Naive thymus-derived CD8-positive, alpha-beta T cell (primary cell): Measurements from ENCODE around the gene CTSS. TPM values are rescaled to one million over a fixed set of nuclear protein-coding genes. Genes with fewer than 3 reads are reported as not detected.

Source experiments
- ATAC-seq, 2 donors: fragments of 150-1000 bp; cut with Tn5 transposase in 1 of 2; sonication (Bioruptor Pico), chemical (Tn5 transposase) in 1 of 2; 1 replicate in 1 of 2; 2 replicates in 1 of 2; pipeline ENCODE4 v1.10.0; 2021; ENCODE audit warnings: mild to moderate bottlenecking in 2 of 2, moderate library complexity in 2 of 2
- POLR2A ChIA-PET: fragments of 350-600 bp; sonication (Branson Sonifier 250); formaldehyde crosslinking; loops from one replicate; lab custom pipeline; 2021; ENCODE audit warnings: antibody characterized with exemption; lab: Charles Lee
- DNase-seq, 10 donors: peaks; one replicate each; pipeline versions ENCODE4 v3.0.0 to v3.0.0-alpha.2; 2020 to 2022
- H3K27ac Mint-ChIP-seq, 10 donors: one replicate each; pipeline ENCODE4 v1.8.0; 2020 to 2022; ENCODE audit warnings: mild to moderate bottlenecking in 10 of 10, mixed read lengths in 10 of 10, moderate library complexity in 4 of 10, inconsistent platforms in 1 of 10
- H3K27me3 Mint-ChIP-seq, 5 donors: one replicate each; pipeline ENCODE4 v1.8.0; 2021 to 2022; ENCODE audit warnings: mixed read lengths in 5 of 5
- H3K36me3 Mint-ChIP-seq, 3 donors: one replicate each; pipeline ENCODE4 v1.8.0; 2020 to 2022; ENCODE audit warnings: mixed read lengths in 3 of 3, mild to moderate bottlenecking in 2 of 3, inconsistent platforms in 1 of 3
- H3K4me1 Mint-ChIP-seq, 4 donors: one replicate each; pipeline ENCODE4 v1.8.0; 2021 to 2022; ENCODE audit warnings: mixed read lengths in 4 of 4
- H3K4me3 Mint-ChIP-seq, 10 donors: one replicate each; pipeline ENCODE4 v1.8.0; 2020 to 2022; ENCODE audit warnings: mild to moderate bottlenecking in 10 of 10, mixed read lengths in 10 of 10, moderate library complexity in 6 of 10, inconsistent platforms in 1 of 10
- H3K9me3 Mint-ChIP-seq, 9 donors: one replicate each; pipeline ENCODE4 v1.8.0; 2020 to 2022; ENCODE audit warnings: mixed read lengths in 9 of 9, mild to moderate bottlenecking in 3 of 9, inconsistent platforms in 1 of 9, moderate library complexity in 1 of 9
- polyA plus RNA-seq, 3 donors: library from polyadenylated mRNA; unstranded; fragments of 300-500 nt; fragmentation: Illumina TruSeq; gene quantifications; one replicate each; pipeline ENCODE4 v1.2.3, GENCODE V29; 2021
- total RNA-seq, 8 experiments: library from RNA in 2 of 8; stranded (reverse) in 2 of 8; gene quantifications; one replicate each; pipeline ENCODE4 v1.2.3 and lab custom pipeline; 2021 to 2026

CTSS gene
- total RNA-seq (10 to 100 TPM; 69.3 to 72.5 TPM), polyA plus RNA-seq (100 to 1,000 TPM; 111 to 137 (median 113) TPM), total RNA-seq (lab: John Stamatoyannopoulos, UW) (44.7 to 112 (median 92.0) reads per million in 6 experiments)

DNA sequence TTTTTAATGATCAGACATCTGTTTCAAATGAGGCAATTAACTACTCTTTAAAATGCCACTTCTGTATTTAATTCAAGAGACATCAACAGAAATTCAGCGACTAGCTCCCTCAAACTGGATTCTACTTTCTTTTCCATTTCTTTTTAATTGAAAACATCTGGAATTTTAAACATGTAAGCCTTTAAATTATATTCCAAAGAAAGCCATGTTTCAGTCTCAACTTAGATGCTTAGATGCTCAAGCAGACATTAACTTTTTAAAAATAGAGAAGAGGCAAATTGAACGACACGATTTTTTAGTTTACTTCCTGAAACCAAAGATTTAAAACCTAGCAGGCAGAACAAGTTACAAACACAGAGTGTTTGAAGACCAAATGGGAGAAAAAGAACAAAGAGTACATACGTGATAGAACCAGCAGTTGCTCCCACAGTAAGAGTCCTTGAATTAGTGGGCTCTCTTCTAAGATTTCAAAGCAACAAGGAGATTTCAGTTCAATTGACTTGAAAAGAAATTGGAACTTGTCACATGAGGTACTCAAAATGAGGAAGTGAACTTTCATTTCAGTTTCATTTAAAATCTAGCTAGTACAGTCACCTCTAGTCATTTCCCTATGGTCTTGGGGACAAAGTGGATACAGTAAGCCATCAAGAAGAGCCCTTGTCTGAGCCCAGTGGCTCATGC, at the start of gene CTSS:
TSS of gene CTSS (minus strand) at position 483 of the 681 bp plus-strand sequence. CDS start 1,015 bp downstream, outside the sequence.
- Mint-ChIP-seq H3K27ac (peak within 1 kb of the TSS; percentile 90 to 98 (median 94)), H3K4me1 (peaks cover 16 to 59% (median 40%) of the 10 kb centered on the region in 4 donors), H3K4me3 (peak within 1 kb of the TSS; percentile 85 to 99 (median 94)), H3K9me3 (peaks cover 0 to 3% (median 0%) of the 10 kb centered on the region in 9 donors), H3K27me3 (no peaks in the 10 kb centered on the region), H3K36me3 (peaks cover 0 to 18% (median 18%) of the 10 kb centered on the region in 3 donors)
- POLR2A ChIA-PET: interaction anchor here (0.5 to 1.8 kb wide), 7 partner anchors 9 to 650 kb away, joined by 3 to 6 read pairs (median 4); partner anchors contain the start of gene GOLPH3L
- DNase-seq (peak in 3 of 10 donors; percentile 46 to 53 (median 49)), ATAC-seq (peak; percentile 73 to 77)

- Mint-ChIP-seq H3K36me3 (peaks cover 8 to 48% (median 22%) of the 10 kb centered on the region in 3 donors), H3K27me3 (no peaks in the 10 kb centered on the region), H3K4me3 (no peak overlapping the region), H3K4me1 (peaks cover 1 to 3% (median 1%) of the 10 kb centered on the region in 4 donors), H3K9me3 (no peaks in the 10 kb centered on the region), H3K27ac (no peak overlapping the region)
- POLR2A ChIA-PET: interaction anchor here (0.8 to 1.0 kb wide), 2 partner anchors 157 to 298 kb away, joined by 3 read pairs; partner anchors contain the start of gene FALEC
- DNase-seq (no peak), ATAC-seq (no peak)
Observed at GRCh38 chr1:150813028-150813707, 47.6 kb upstream of the CTSS start.

DNA sequence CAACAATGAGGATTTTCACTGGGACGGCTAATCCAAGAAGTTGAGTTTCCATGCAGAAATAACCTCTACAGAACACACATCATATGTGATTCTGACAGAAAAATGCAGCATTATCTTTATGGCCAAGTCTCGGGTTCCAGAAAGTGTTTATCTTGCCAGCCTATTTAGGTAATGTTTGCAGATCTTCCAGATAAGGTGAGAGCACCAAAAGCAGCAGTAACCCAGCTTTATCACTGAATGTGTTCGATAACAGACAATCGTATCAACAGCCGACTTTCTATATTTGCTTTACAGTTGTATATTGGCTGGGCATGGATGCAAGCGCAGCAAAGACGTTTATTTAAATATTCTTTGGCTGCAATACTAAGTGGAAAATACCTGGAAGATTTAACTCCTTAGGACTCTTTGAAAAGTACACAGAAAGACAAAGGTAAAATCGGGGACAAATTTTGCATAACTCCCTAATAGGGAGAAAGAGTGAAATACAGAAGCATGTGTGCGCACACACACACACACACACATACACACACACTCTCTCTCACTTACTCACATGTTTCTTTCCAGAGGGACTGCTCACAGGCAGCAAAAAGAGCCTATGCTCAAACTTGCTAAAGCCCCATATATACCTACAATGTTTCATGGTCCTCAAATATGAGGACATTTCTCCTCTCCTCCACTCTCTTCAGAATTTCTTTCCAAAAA, 45.5 kb upstream of the CTSS start:
- Mint-ChIP-seq H3K36me3 (peaks cover 0 to 30% (median 9%) of the 10 kb centered on the region in 3 donors), H3K9me3 (no peaks in the 10 kb centered on the region), H3K4me3 (no peak overlapping the region), H3K27ac (no peak overlapping the region), H3K4me1 (peaks cover 11 to 22% (median 18%) of the 10 kb centered on the region in 4 donors), H3K27me3 (no peaks in the 10 kb centered on the region)
- DNase-seq: no peak
- POLR2A ChIA-PET: no interaction called here
- no peak for ATAC-seq

DNA sequence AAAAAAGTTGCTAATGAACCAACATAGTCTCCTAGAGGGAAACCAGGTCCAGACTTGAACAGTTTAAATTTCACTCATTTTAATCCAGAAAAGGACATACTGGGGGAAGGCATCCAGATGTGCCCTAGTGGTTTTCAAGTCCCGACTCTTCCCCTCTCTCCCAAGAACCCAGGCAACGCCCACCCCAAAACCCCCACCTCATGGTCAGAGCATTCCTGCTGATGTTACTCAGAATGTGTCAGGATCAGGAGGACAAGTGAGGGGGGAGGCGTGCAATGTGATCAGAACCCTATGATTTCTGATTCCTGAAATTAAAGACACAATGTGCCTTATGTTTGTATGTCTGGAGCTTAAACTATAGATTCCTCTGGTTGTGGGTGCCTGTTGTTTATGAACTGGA, 44.1 kb upstream of the CTSS start:
- ATAC-seq: no peak
- Mint-ChIP-seq H3K4me3 (no peak overlapping the region), H3K4me1 (peaks cover 11 to 25% (median 18%) of the 10 kb centered on the region in 4 donors), H3K36me3 (peaks cover 0 to 16% (median 5%) of the 10 kb centered on the region in 3 donors), H3K27me3 (no peaks in the 10 kb centered on the region), H3K9me3 (no peaks in the 10 kb centered on the region), H3K27ac (peak overlapping the region in 1 of 10 donors; percentile 58)
- POLR2A ChIA-PET: no interaction called here
- no peak for DNase-seq

- peaks cover 11 to 25% (median 18%) of the 10 kb centered on the region in 4 donors for H3K4me1 Mint-ChIP-seq
- no peaks in the 10 kb centered on the region for H3K27me3 Mint-ChIP-seq
- H3K9me3 Mint-ChIP-seq: no peaks in the 10 kb centered on the region
- H3K36me3 Mint-ChIP-seq: peaks cover 0 to 8% (median 0%) of the 10 kb centered on the region in 3 donors
- DNase-seq: no peak
- ATAC-seq: no peak
- no peak overlapping the region for H3K27ac Mint-ChIP-seq
- H3K4me3 Mint-ChIP-seq: no peak overlapping the region
- POLR2A ChIA-PET: no interaction called here
Observed at GRCh38 chr1:150808846-150809245, 43.3 kb upstream of the CTSS start.

DNA sequence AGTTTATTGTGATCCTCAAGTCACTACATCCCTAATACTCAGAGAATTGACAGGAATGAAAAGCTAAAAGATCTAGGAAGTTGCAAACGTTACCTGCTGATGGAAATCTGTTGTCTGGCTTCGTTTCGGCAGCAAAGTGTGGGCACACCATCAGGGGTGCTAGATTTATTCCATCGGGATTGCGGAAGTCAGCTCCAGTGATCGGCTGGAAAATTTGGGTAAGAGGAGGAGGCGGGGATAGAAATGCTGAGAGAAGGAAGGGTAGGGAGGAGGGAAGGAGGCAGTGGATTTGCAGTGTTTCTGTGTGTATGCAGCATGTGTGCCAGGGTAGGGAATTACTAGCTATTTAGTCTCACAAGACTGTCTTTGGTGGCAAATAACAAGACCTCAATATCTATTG, 42.5 kb upstream of the CTSS start, which contains the start of gene CTSK:
TSS of gene CTSK (minus strand) at position 140 of the 400 bp plus-strand sequence. CDS start 1,455 bp downstream, outside the sequence.
- no peaks in the 10 kb centered on the region for H3K27me3 Mint-ChIP-seq
- no peak for ATAC-seq

DNA sequence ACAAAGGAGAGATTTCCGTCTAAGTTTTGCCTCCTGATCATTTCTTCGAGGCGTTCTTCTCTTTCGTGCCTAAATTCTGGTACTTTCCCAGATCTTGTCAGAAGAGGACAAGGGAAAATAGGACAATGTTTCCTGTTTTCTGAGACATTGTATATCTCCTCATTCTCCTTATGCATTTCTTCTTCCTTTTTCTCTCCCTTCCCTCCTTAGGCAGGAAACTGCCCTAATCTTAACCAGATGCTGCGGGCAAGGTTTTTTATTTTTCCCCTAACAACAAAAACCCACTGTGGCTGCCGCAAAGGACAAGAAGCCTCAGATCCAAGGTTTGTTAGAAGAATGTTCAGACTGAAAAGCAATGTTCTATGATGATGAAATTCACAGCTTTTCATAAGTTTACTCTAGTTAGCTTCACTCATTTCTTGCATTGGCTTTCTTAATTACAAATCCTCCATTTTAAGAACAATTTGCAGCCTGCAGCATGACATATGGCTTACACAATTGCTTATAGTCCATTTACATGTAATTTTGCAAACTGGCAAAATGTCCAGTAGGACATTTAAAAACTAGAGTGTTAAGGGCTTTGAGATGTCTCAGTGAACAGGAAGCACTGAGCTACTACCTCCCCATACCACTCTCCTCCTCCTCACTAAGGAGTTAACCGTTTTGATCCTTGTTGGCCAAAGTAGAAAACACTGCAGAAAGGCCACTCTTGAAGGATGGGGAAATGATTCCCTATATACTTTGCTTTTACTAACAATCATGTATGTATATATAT, 41.9 kb upstream of the CTSS start:
- Mint-ChIP-seq H3K27ac (peak overlapping the region in 6 of 10 donors; percentile 14 to 87 (median 61)), H3K27me3 (no peaks in the 10 kb centered on the region), H3K4me3 (peak overlapping the region in 9 of 10 donors; percentile 15 to 72 (median 56)), H3K36me3 (peaks cover 0 to 12% (median 5%) of the 10 kb centered on the region in 3 donors), H3K9me3 (no peaks in the 10 kb centered on the region), H3K4me1 (peaks cover 11 to 25% (median 18%) of the 10 kb centered on the region in 4 donors)
- peak in 1 of 10 donors; percentile 4 for DNase-seq
- POLR2A ChIA-PET: interaction anchor here (0.6 kb wide), 1 partner anchor 512 kb away, joined by 4 read pairs; no protein-coding TSS in a partner anchor
- peak in 1 of 2 donors; percentile 29 for ATAC-seq

More for the DNA sequence above, 42.5 kb upstream of the CTSS start, which contains the start of gene CTSK:
- no peaks in the 10 kb centered on the region for H3K9me3 Mint-ChIP-seq
- H3K27ac Mint-ChIP-seq: peak within 1 kb of the TSS in 6 of 10 donors; percentile 14 to 87 (median 61)
- H3K4me1 Mint-ChIP-seq: peaks cover 11 to 25% (median 18%) of the 10 kb centered on the region in 4 donors
- DNase-seq: no peak
- peak within 1 kb of the TSS in 9 of 10 donors; percentile 15 to 72 (median 56) for H3K4me3 Mint-ChIP-seq
- POLR2A ChIA-PET: interaction anchor here (0.6 kb wide), 1 partner anchor 513 kb away, joined by 4 read pairs; no protein-coding TSS in a partner anchor
- peaks cover 0 to 9% (median 3%) of the 10 kb centered on the region in 3 donors for H3K36me3 Mint-ChIP-seq

DNA sequence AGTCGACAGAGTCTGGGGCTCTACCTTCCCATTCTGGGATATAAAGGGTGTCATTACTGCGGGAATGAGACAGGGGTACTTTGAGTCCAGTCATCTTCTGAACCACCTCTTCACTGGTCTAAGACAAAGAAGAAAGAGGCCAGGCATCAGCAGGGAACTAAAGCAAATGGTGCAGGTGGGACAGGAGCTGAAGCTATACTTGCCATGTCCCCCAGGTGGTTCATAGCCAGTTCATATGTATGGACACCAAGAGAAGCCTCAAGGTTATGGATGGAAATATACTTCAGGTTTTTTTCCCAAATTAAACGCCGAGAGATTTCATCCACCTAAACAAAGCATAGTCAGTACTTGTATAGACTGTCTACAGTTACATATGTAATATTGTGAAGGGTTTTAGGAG, 40.3 kb upstream of the CTSS start:
- Mint-ChIP-seq H3K27me3 (no peaks in the 10 kb centered on the region), H3K4me1 (peaks cover 11 to 25% (median 18%) of the 10 kb centered on the region in 4 donors), H3K9me3 (no peaks in the 10 kb centered on the region), H3K36me3 (peaks cover 0 to 12% (median 5%) of the 10 kb centered on the region in 3 donors), H3K4me3 (peak overlapping the region in 1 of 10 donors; percentile 64), H3K27ac (peak overlapping the region in 1 of 10 donors; percentile 82)
- no peak for ATAC-seq
- no peak for DNase-seq
- POLR2A ChIA-PET: no interaction called here

DNA sequence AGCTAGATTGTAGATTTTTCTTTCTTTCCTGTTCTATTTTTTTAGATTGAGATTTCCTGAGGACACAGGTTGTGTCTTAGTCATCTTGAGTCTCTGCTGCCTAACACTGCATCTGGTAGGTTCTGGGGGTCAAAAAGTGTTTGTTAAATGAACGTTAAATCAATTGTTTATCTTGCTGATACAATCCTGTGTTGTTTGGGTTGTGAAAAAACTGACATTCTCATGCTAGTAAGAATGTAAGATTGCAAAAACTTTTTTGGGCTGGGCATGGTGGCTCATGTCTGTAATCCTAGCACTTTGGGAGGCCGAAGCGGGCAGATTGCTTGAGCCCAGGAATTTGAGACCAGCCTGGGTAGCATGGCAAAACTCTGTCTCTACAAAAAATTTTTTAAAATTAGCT, 39.1 kb upstream of the CTSS start:
- ATAC-seq (no peak), DNase-seq (no peak)
- Mint-ChIP-seq H3K27ac (no peak overlapping the region), H3K4me3 (no peak overlapping the region), H3K9me3 (no peaks in the 10 kb centered on the region), H3K27me3 (no peaks in the 10 kb centered on the region), H3K36me3 (peaks cover 0 to 11% (median 5%) of the 10 kb centered on the region in 3 donors), H3K4me1 (peaks cover 11 to 25% (median 18%) of the 10 kb centered on the region in 4 donors)
- POLR2A ChIA-PET: interaction anchor here (0.8 kb wide), 1 partner anchor 46 kb away, joined by 8 read pairs; no protein-coding TSS in a partner anchor

DNA sequence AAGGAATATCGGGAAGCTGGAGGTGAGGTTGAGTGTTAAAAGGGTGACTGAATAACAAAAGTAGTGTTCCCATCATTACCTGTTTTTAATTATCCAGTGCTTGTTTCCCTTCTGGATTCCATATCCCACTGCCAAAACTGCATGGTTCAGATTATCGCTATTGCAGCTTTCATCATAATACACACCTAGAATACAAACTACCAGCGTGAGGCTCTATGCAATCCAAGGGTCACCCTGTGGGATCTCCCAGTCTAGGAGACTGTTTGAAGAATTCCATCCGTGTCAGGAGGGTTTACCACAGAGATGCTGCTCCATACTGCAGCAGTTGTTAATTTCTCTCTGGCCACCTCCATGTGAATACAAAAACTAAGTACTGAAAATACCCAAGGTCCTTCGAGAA, 33.5 kb upstream of the CTSS start:
- no peak overlapping the region for H3K4me3 Mint-ChIP-seq
- peaks cover 0 to 3% (median 0%) of the 10 kb centered on the region in 4 donors for H3K4me1 Mint-ChIP-seq
- no peaks in the 10 kb centered on the region for H3K9me3 Mint-ChIP-seq
- DNase-seq: no peak
- POLR2A ChIA-PET: no interaction called here
- H3K36me3 Mint-ChIP-seq: peaks cover 0 to 46% (median 17%) of the 10 kb centered on the region in 3 donors
- no peak overlapping the region for H3K27ac Mint-ChIP-seq
- H3K27me3 Mint-ChIP-seq: no peaks in the 10 kb centered on the region
- no peak for ATAC-seq

- H3K36me3 Mint-ChIP-seq: peaks cover 0 to 46% (median 16%) of the 10 kb centered on the region in 3 donors
- no peaks in the 10 kb centered on the region for H3K27me3 Mint-ChIP-seq
- POLR2A ChIA-PET: interaction anchor here (0.7 kb wide), 1 partner anchor 114 kb away, joined by 3 read pairs; no protein-coding TSS in a partner anchor
- no peak for DNase-seq
- H3K4me3 Mint-ChIP-seq: no peak overlapping the region
- H3K4me1 Mint-ChIP-seq: peaks cover 0 to 5% (median 0%) of the 10 kb centered on the region in 4 donors
- H3K27ac Mint-ChIP-seq: peak overlapping the region in 2 of 10 donors; percentile 15 to 34
- ATAC-seq: no peak
- no peaks in the 10 kb centered on the region for H3K9me3 Mint-ChIP-seq
Observed at GRCh38 chr1:150798525-150798924, 32.9 kb upstream of the CTSS start.
